Naive B cell (primary cell): Measurements from ENCODE around the gene CCDC167. TPM values are rescaled to one million over a fixed set of nuclear protein-coding genes. Genes with fewer than 3 reads are reported as not detected.
A peak's percentile ranks its signal among the peaks of the same experiment; 100 is the strongest.
"Not testable (repeated sequence)": the region's sequence is repeated elsewhere in the genome, so short reads cannot be mapped to it uniquely, and the experiment has no call there.

ENCODE experiments used
- ATAC-seq, 2 donors: fragments of 150-1000 bp; cut with Tn5 transposase; 2 replicates each; pipeline ENCODE4 v1.10.0; 2021; ENCODE audit warnings: low read depth in 2 of 2, mild to moderate bottlenecking in 2 of 2, moderate library complexity in 2 of 2
- DNase-seq: peaks from one replicate; pipeline ENCODE4 v3.0.0; 2022
- H3K27ac Mint-ChIP-seq, 6 donors: one replicate each; pipeline ENCODE4 v1.8.0; 2020 to 2022; ENCODE audit warnings: mild to moderate bottlenecking in 6 of 6, mixed read lengths in 6 of 6, moderate library complexity in 5 of 6, inconsistent platforms in 2 of 6
- H3K27me3 Mint-ChIP-seq, 3 donors: one replicate each; pipeline ENCODE4 v1.8.0; 2021 to 2022; ENCODE audit warnings: mixed read lengths in 3 of 3, mild to moderate bottlenecking in 1 of 3
- H3K36me3 Mint-ChIP-seq, 2 donors: one replicate each; pipeline ENCODE4 v1.8.0; 2020 to 2022; ENCODE audit warnings: mixed read lengths in 2 of 2, inconsistent platforms in 1 of 2, mild to moderate bottlenecking in 1 of 2
- H3K4me1 Mint-ChIP-seq, 3 donors: one replicate each; pipeline ENCODE4 v1.8.0; 2020 to 2022; ENCODE audit warnings: mixed read lengths in 3 of 3, inconsistent platforms in 1 of 3, mild to moderate bottlenecking in 1 of 3, moderate library complexity in 1 of 3
- H3K4me3 Mint-ChIP-seq, 8 donors: one replicate each; pipeline ENCODE4 v1.8.0; 2020 to 2022; ENCODE audit warnings: mild to moderate bottlenecking in 8 of 8, mixed read lengths in 8 of 8, moderate library complexity in 8 of 8, inconsistent platforms in 2 of 8
- H3K9me3 Mint-ChIP-seq, 7 donors: one replicate each; pipeline ENCODE4 v1.8.0; 2020 to 2022; ENCODE audit warnings: mixed read lengths in 7 of 7, mild to moderate bottlenecking in 5 of 7, inconsistent platforms in 2 of 7, moderate library complexity in 1 of 7
- polyA plus RNA-seq, 6 donors: library from polyadenylated mRNA; unstranded; fragments of 300-500 nt; fragmentation: Illumina TruSeq; gene quantifications; one replicate each; pipeline ENCODE4 v1.2.3, GENCODE V29; 2021; ENCODE audit warnings: low read depth in 6 of 6

Gene CCDC167
- polyA plus RNA-seq, 6 donors from 2014 or later: 35.2 to 61.3 (median 52.4) TPM

- peaks cover 45 to 86% (median 54%) of the 10 kb centered on the region in 3 donors for H3K4me1 Mint-ChIP-seq
- no peaks in the 10 kb centered on the region for H3K9me3 Mint-ChIP-seq
- peak; percentile 21 for DNase-seq
- H3K27me3 Mint-ChIP-seq: no peaks in the 10 kb centered on the region
- peak in 1 of 2 donors; percentile 11 for ATAC-seq
- H3K27ac Mint-ChIP-seq: peak overlapping the region; percentile 98 to 100 (median 99)
- peak overlapping the region; percentile 17 to 86 (median 74) for H3K4me3 Mint-ChIP-seq
- no peaks in the 10 kb centered on the region for H3K36me3 Mint-ChIP-seq
Observed at GRCh38 chr6:37501632-37502491, 2.2 kb upstream of the CCDC167 start.

GRCh38 chr6:37500904-37501303, 1.2 kb upstream of the CCDC167 start:
- ATAC-seq: not testable (repeated sequence)

GRCh38 chr6:37500294-37500608, 558 bp upstream of the CCDC167 start:
- Mint-ChIP-seq H3K4me1 (peaks cover 45 to 84% (median 53%) of the 10 kb centered on the region in 3 donors), H3K36me3 (no peaks in the 10 kb centered on the region), H3K27me3 (no peaks in the 10 kb centered on the region), H3K9me3 (no peaks in the 10 kb centered on the region), H3K4me3 (peak overlapping the region; percentile 86 to 100 (median 97)), H3K27ac (peak overlapping the region; percentile 96 to 99 (median 98))
- no peak for DNase-seq
- no peak for ATAC-seq

More at GRCh38 chr6:37500904-37501303, 1.2 kb upstream of the CCDC167 start:
- Mint-ChIP-seq H3K4me1 (peaks cover 45 to 89% (median 54%) of the 10 kb centered on the region in 3 donors), H3K4me3 (peak overlapping the region in 1 of 8 donors; percentile 10), H3K27ac (peak overlapping the region in 4 of 6 donors; percentile 82 to 98 (median 93))
- not testable (repeated sequence) for H3K36me3 Mint-ChIP-seq, H3K9me3 Mint-ChIP-seq, DNase-seq, H3K27me3 Mint-ChIP-seq

- Mint-ChIP-seq H3K4me1 (peaks cover 20 to 54% (median 25%) of the 10 kb centered on the region in 3 donors), H3K4me3 (peak overlapping the region in 3 of 8 donors; percentile 49 to 86 (median 51)), H3K27ac (peak overlapping the region in 2 of 6 donors; percentile 20 to 57), H3K27me3 (no peaks in the 10 kb centered on the region), H3K36me3 (no peaks in the 10 kb centered on the region), H3K9me3 (no peaks in the 10 kb centered on the region)
- ATAC-seq (no peak), DNase-seq (no peak)
Observed at GRCh38 chr6:37496951-37497885, 2.5 kb downstream of the CCDC167 start.

GRCh38 chr6:37495244-37495934, 4.3 kb downstream of the CCDC167 start:
- Mint-ChIP-seq H3K27ac (peak overlapping the region in 4 of 6 donors; percentile 11 to 49 (median 22)), H3K36me3 (no peaks in the 10 kb centered on the region), H3K4me1 (peaks cover 16 to 46% (median 28%) of the 10 kb centered on the region in 3 donors), H3K4me3 (no peak overlapping the region), H3K27me3 (no peaks in the 10 kb centered on the region), H3K9me3 (no peaks in the 10 kb centered on the region)
- ATAC-seq (no peak), DNase-seq (no peak)

GRCh38 chr6:37493661-37493995, 6.1 kb downstream of the CCDC167 start:
- peaks cover 13 to 45% (median 28%) of the 10 kb centered on the region in 3 donors for H3K4me1 Mint-ChIP-seq
- DNase-seq: no peak
- no peak overlapping the region for H3K27ac Mint-ChIP-seq

GRCh38 chr6:37492991-37493660, 6.6 kb downstream of the CCDC167 start:
- no peak for ATAC-seq
- no peak overlapping the region for H3K4me3 Mint-ChIP-seq
- H3K36me3 Mint-ChIP-seq: no peaks in the 10 kb centered on the region
- DNase-seq: no peak
- no peaks in the 10 kb centered on the region for H3K9me3 Mint-ChIP-seq
- no peaks in the 10 kb centered on the region for H3K27me3 Mint-ChIP-seq
- H3K4me1 Mint-ChIP-seq: peaks cover 18 to 45% (median 30%) of the 10 kb centered on the region in 3 donors
- H3K27ac Mint-ChIP-seq: peak overlapping the region in 2 of 6 donors; percentile 37 to 65

More at GRCh38 chr6:37493661-37493995, 6.1 kb downstream of the CCDC167 start:
- no peak for ATAC-seq
- no peaks in the 10 kb centered on the region for H3K27me3 Mint-ChIP-seq
- no peak overlapping the region for H3K4me3 Mint-ChIP-seq
- H3K36me3 Mint-ChIP-seq: no peaks in the 10 kb centered on the region
- no peaks in the 10 kb centered on the region for H3K9me3 Mint-ChIP-seq

- no peak for ATAC-seq
- H3K36me3 Mint-ChIP-seq: no peaks in the 10 kb centered on the region
- H3K27ac Mint-ChIP-seq: peak overlapping the region in 4 of 6 donors; percentile 24 to 66 (median 44)
- no peaks in the 10 kb centered on the region for H3K9me3 Mint-ChIP-seq
- H3K4me3 Mint-ChIP-seq: no peak overlapping the region
- H3K4me1 Mint-ChIP-seq: peaks cover 21 to 44% (median 35%) of the 10 kb centered on the region in 3 donors
- no peak for DNase-seq
- H3K27me3 Mint-ChIP-seq: no peaks in the 10 kb centered on the region
Observed at GRCh38 chr6:37492236-37492972, 7.3 kb downstream of the CCDC167 start.

- H3K9me3 Mint-ChIP-seq: no peaks in the 10 kb centered on the region
- H3K27ac Mint-ChIP-seq: peak overlapping the region in 2 of 6 donors; percentile 12 to 65
- H3K36me3 Mint-ChIP-seq: no peaks in the 10 kb centered on the region
- H3K4me3 Mint-ChIP-seq: peak overlapping the region in 1 of 8 donors; percentile 25
- no peak for DNase-seq
- no peak for ATAC-seq
- H3K4me1 Mint-ChIP-seq: peaks cover 21 to 38% (median 35%) of the 10 kb centered on the region in 3 donors
- H3K27me3 Mint-ChIP-seq: no peaks in the 10 kb centered on the region
Observed at GRCh38 chr6:37491830-37492208, 7.9 kb downstream of the CCDC167 start.

GRCh38 chr6:37491171-37491829, 8.4 kb downstream of the CCDC167 start:
- H3K27ac Mint-ChIP-seq: peak overlapping the region in 1 of 6 donors; percentile 65
- no peak overlapping the region for H3K4me3 Mint-ChIP-seq
- DNase-seq (no peak), ATAC-seq (no peak)
- H3K4me1 Mint-ChIP-seq: peaks cover 21 to 36% (median 35%) of the 10 kb centered on the region in 3 donors
- no peaks in the 10 kb centered on the region for H3K27me3 Mint-ChIP-seq
- no peaks in the 10 kb centered on the region for H3K36me3 Mint-ChIP-seq
- no peaks in the 10 kb centered on the region for H3K9me3 Mint-ChIP-seq

GRCh38 chr6:37490536-37491170, 9.0 kb downstream of the CCDC167 start:
- ATAC-seq (no peak), DNase-seq (no peak)
- Mint-ChIP-seq H3K36me3 (no peaks in the 10 kb centered on the region), H3K27me3 (no peaks in the 10 kb centered on the region), H3K4me3 (no peak overlapping the region), H3K4me1 (peaks cover 21 to 36% (median 35%) of the 10 kb centered on the region in 3 donors), H3K9me3 (no peaks in the 10 kb centered on the region), H3K27ac (peak overlapping the region in 5 of 6 donors; percentile 14 to 93 (median 45))
